H9 (cell line): Measurements from ENCODE around the gene ATRNL1. TPM values are rescaled to one million over a fixed set of nuclear protein-coding genes. Genes with fewer than 3 reads are reported as not detected.

Experiments
- DNase-seq: peaks from one replicate; pipeline ENCODE4 v3.0.0-alpha.2; 2017
- H2AFZ ChIP-seq: one replicate; pipeline ENCODE4 v1.6.1; 2013; ENCODE audit warnings: mild to moderate bottlenecking, low read length, control low read depth, moderate library complexity
- H2AK5ac ChIP-seq: 2 replicates; pipeline ENCODE4 v1.6.1; 2013; ENCODE audit warnings: low read length, control low read depth, mixed read lengths; ENCODE audit not compliant: insufficient read length
- H2BK120ac ChIP-seq: one replicate; pipeline ENCODE4 v1.6.1; 2013; ENCODE audit warnings: low read depth, mild to moderate bottlenecking, low read length, control low read depth, inconsistent platforms; ENCODE audit not compliant: poor library complexity, severe bottlenecking
- H2BK12ac ChIP-seq: 2 replicates; pipeline ENCODE4 v1.6.1; 2013; ENCODE audit warnings: low read length, control low read depth, mixed read lengths, low read depth; ENCODE audit not compliant: insufficient read length
- H2BK15ac ChIP-seq: 2 replicates; pipeline ENCODE4 v1.6.1; 2013; ENCODE audit warnings: low read depth, low read length, control low read depth
- H2BK20ac ChIP-seq: one replicate; pipeline ENCODE4 v1.6.1; 2013; ENCODE audit warnings: low read depth, mild to moderate bottlenecking, low read length, control low read depth, inconsistent platforms; ENCODE audit not compliant: poor library complexity, severe bottlenecking
- H2BK5ac ChIP-seq: 2 replicates; pipeline ENCODE4 v1.6.1; 2013; ENCODE audit warnings: low read length, control low read depth, mixed read lengths; ENCODE audit not compliant: insufficient read length
- H3K14ac ChIP-seq: 2 replicates; pipeline ENCODE4 v1.6.1; 2013; ENCODE audit warnings: low read length, control low read depth; ENCODE audit not compliant: insufficient read depth
- H3K18ac ChIP-seq: 2 replicates; pipeline ENCODE4 v1.6.1; 2013; ENCODE audit warnings: low read depth, mild to moderate bottlenecking, mixed read lengths, low read length, control low read depth; ENCODE audit not compliant: insufficient read length
- H3K23ac ChIP-seq: 2 replicates; pipeline ENCODE4 v1.6.1; 2013; ENCODE audit warnings: low read length, control low read depth, mixed read lengths, low read depth; ENCODE audit not compliant: insufficient read length
- H3K23me2 ChIP-seq: 2 replicates; pipeline ENCODE4 v1.6.1; 2013; ENCODE audit warnings: low read depth, mild to moderate bottlenecking, mixed read lengths, low read length, control low read depth; ENCODE audit not compliant: insufficient read length, poor library complexity, severe bottlenecking
- H3K27ac ChIP-seq: 2 replicates; pipeline ENCODE4 v1.5.1; 2013; ENCODE audit warnings: low read length, control low read depth, mixed read lengths, low read depth; ENCODE audit not compliant: insufficient read length
- H3K27me3 ChIP-seq: 2 replicates; pipeline ENCODE4 v1.6.1; 2013; ENCODE audit warnings: low read length, control low read depth, inconsistent platforms; ENCODE audit not compliant: insufficient read depth
- H3K4ac ChIP-seq: 2 replicates; pipeline ENCODE4 v1.6.1; 2013; ENCODE audit warnings: low read depth, mild to moderate bottlenecking, control low read depth, inconsistent platforms, low read length, moderate library complexity
- H3K4me1 ChIP-seq: 2 replicates; pipeline ENCODE4 v1.6.1; 2013; ENCODE audit warnings: low read length, control low read depth, inconsistent platforms; ENCODE audit not compliant: insufficient read depth
- H3K4me2 ChIP-seq: 2 replicates; pipeline ENCODE4 v1.6.1; 2013; ENCODE audit warnings: low read length, control low read depth, mixed read lengths; ENCODE audit not compliant: insufficient read length, insufficient read depth
- H3K56ac ChIP-seq: 2 replicates; pipeline ENCODE4 v1.6.1; 2013; ENCODE audit warnings: low read depth, mild to moderate bottlenecking, mixed read lengths, low read length, control low read depth; ENCODE audit not compliant: insufficient read length
- H3K79me1 ChIP-seq: 2 replicates; pipeline ENCODE4 v1.6.1; 2013; ENCODE audit warnings: low read depth, mild to moderate bottlenecking, moderate library complexity, low read length, control low read depth, inconsistent platforms; ENCODE audit not compliant: insufficient read depth, poor library complexity, severe bottlenecking
- H3K79me2 ChIP-seq: 2 replicates; pipeline ENCODE4 v1.6.1; 2013; ENCODE audit warnings: low read length, control low read depth, inconsistent platforms; ENCODE audit not compliant: insufficient read depth
- H3K9ac ChIP-seq: 2 replicates; pipeline ENCODE4 v1.6.1; 2013; ENCODE audit warnings: low read length, control low read depth, mixed read lengths; ENCODE audit not compliant: insufficient read length; ENCODE audit errors: extremely low read depth
- H3K9me3 ChIP-seq: one replicate; pipeline ENCODE4 v1.6.1; 2013; ENCODE audit warnings: low read depth, low read length, inconsistent platforms; ENCODE audit not compliant: control insufficient read depth
- H3T11ph ChIP-seq: one replicate; pipeline ENCODE4 v1.6.1; 2013; ENCODE audit warnings: mild to moderate bottlenecking, low read length, control low read depth, inconsistent platforms
- H4K20me1 ChIP-seq: one replicate; pipeline ENCODE4 v1.6.1; 2013; ENCODE audit not compliant: control insufficient read depth, insufficient read length, insufficient read depth
- H4K5ac ChIP-seq: 2 replicates; pipeline ENCODE4 v1.6.1; 2013; ENCODE audit warnings: low read depth, mild to moderate bottlenecking, mixed read lengths, low read length, control low read depth; ENCODE audit not compliant: insufficient read length
- H4K8ac ChIP-seq: replicated peaks from 2 replicates; pipeline ENCODE4 v1.6.1; 2013; ENCODE audit warnings: low read length, control low read depth, mixed read lengths, low read depth; ENCODE audit not compliant: insufficient read length
- H4K91ac ChIP-seq: 2 replicates; pipeline ENCODE4 v1.6.1; 2013; ENCODE audit warnings: low read depth, mild to moderate bottlenecking, moderate library complexity, mixed read lengths, low read length, control low read depth; ENCODE audit not compliant: insufficient read length
- H3K27ac Mint-ChIP-seq, 3 experiments: 2 replicates in 2 of 3; 3 replicates in 1 of 3; pipeline ENCODE4 v1.8.0; 2020 to 2021; ENCODE audit warnings: mixed read lengths in 3 of 3, mild to moderate bottlenecking in 1 of 3, moderate library complexity in 1 of 3
- H3K27me3 Mint-ChIP-seq: 2 replicates; pipeline ENCODE4 v1.8.0; 2021; ENCODE audit warnings: low read depth, mild to moderate bottlenecking, moderate library complexity, mixed read lengths
- H3K36me3 Mint-ChIP-seq, 3 experiments: 2 replicates in 2 of 3; 3 replicates in 1 of 3; pipeline ENCODE4 v1.8.0; 2020 to 2021; ENCODE audit warnings: low read depth in 3 of 3, mixed read lengths in 3 of 3; ENCODE audit not compliant: insufficient read depth in 1 of 3
- H3K4me1 Mint-ChIP-seq, 2 experiments: 2 replicates each; pipeline ENCODE4 v1.8.0; 2020; ENCODE audit warnings: mixed read lengths in 2 of 2
- H3K4me3 Mint-ChIP-seq, 2 experiments: 2 replicates in 1 of 2; 3 replicates in 1 of 2; pipeline ENCODE4 v1.8.0; 2020 to 2021; ENCODE audit warnings: mild to moderate bottlenecking in 2 of 2, mixed read lengths in 2 of 2, moderate library complexity in 1 of 2
- H3K9me3 Mint-ChIP-seq, 2 experiments: 2 replicates in 1 of 2; 3 replicates in 1 of 2; pipeline ENCODE4 v1.8.0; 2020; ENCODE audit warnings: mild to moderate bottlenecking in 2 of 2, mixed read lengths in 2 of 2, moderate library complexity in 1 of 2
- CTCF ChIP-seq: fragments of 200-600 bp; sonication (generic); conservative IDR thresholded peaks from 3 replicates; pipeline ENCODE4 v1.8.0; 2021; ENCODE audit warnings: antibody characterized with exemption, mild to moderate bottlenecking
- WGBS: extraction: QIAGEN DNeasy Blood & Tissue Kit; methylation state at CpG from one replicate; pipeline ENCODE4 v1.1.7; 2013; ENCODE audit warnings: missing lambda C conversion rate, low lambda C conversion rate, mixed read lengths; ENCODE audit not compliant: insufficient read length; ENCODE audit errors: extremely low coverage; 5-methylcytosine and 5-hydroxymethylcytosine counted together
- total RNA-seq: library from RNA; stranded (reverse); gene quantifications from 2 replicates; pipeline ENCODE4 v1.2.1, GENCODE V29; 2021

Gene ATRNL1
- total RNA-seq, 1 experiment from 2014 or later: 9.2 TPM

- Mint-ChIP-seq H3K4me1 (peaks cover 28 to 44% of the 10 kb centered on the region in 2 experiments), H3K4me3 (no peak overlapping the region), H3K27me3 (no peaks in the 10 kb centered on the region), H3K36me3 (no peaks in the 10 kb centered on the region), H3K9me3 (no peaks in the 10 kb centered on the region), H3K27ac (no peak overlapping the region)
- no peaks in the 10 kb centered on the region; the same call in 1 of the 2 replicates for H3K4me1 ChIP-seq
- H3K23ac ChIP-seq: no peak overlapping the region
- H2AK5ac ChIP-seq: no peak overlapping the region
- H3K14ac ChIP-seq: no peak overlapping the region
- H2BK20ac ChIP-seq: no peak overlapping the region
- H2BK5ac ChIP-seq: no peak overlapping the region
- no peak overlapping the region for H3K4ac ChIP-seq
- no peak overlapping the region for H3K56ac ChIP-seq
- H4K8ac ChIP-seq: no peak overlapping the region
- H3K4me2 ChIP-seq: no peak overlapping the region
- H4K20me1 ChIP-seq: no peaks in the 10 kb centered on the region
- no peaks in the 10 kb centered on the region for H3K79me1 ChIP-seq
- H2BK12ac ChIP-seq: no peak overlapping the region
- no peak overlapping the region for H3K9ac ChIP-seq
- H4K5ac ChIP-seq: no peak overlapping the region
- DNase-seq: no peak
- no peak overlapping the region for H2BK120ac ChIP-seq
- no peak overlapping the region for H3T11ph ChIP-seq
- no peaks in the 10 kb centered on the region for H3K79me2 ChIP-seq
- no peak overlapping the region for H2BK15ac ChIP-seq
- H3K18ac ChIP-seq: no peak overlapping the region
- H2AFZ ChIP-seq: no peak overlapping the region
- no peaks in the 10 kb centered on the region for H3K27me3 ChIP-seq
- no peak overlapping the region for H3K27ac ChIP-seq
- WGBS: no CpG with 5 or more reads among the region's 2 CpGs
- no peaks in the 10 kb centered on the region for H3K9me3 ChIP-seq
- H4K91ac ChIP-seq: no peak overlapping the region
- no peaks in the 10 kb centered on the region for H3K23me2 ChIP-seq
- no peak for TF ChIP-seq CTCF
These were observed 41.9 kb upstream of the ATRNL1 start for GRCh38 chr10:115051216-115051615.
